HepG2 (cell line): ENCODE results near the gene COA3. TPM values are rescaled to one million over a fixed set of nuclear protein-coding genes. Genes with fewer than 3 reads are reported as not detected.
A peak's percentile ranks its signal among the peaks of the same experiment; 100 is the strongest.

Source experiments
- ARNT ChIP-seq: fragments of 450-650 bp; IDR thresholded peaks from 2 replicates; pipeline ENCODE4 v1.6.1; 2017
- BHLHE40 ChIP-seq: IDR thresholded peaks from 2 replicates; pipeline ENCODE4 v1.6.1; 2011; ENCODE audit warnings: low read length, improper control_type of control experiment
- FLYWCH1 ChIP-seq: sonication (generic); formaldehyde crosslinking; IDR thresholded peaks from 2 replicates; pipeline ENCODE4 v1.8.1; 2023; ENCODE audit warnings: mild to moderate bottlenecking, missing genetic modification reagents
- HIVEP1 ChIP-seq: sonication (generic); formaldehyde crosslinking; IDR thresholded peaks from 2 replicates; pipeline ENCODE4 v1.4.0; 2020; ENCODE audit warnings: mild to moderate bottlenecking, missing genetic modification reagents
- KDM2A ChIP-seq: sonication (generic); formaldehyde crosslinking; IDR thresholded peaks from 2 replicates; pipeline ENCODE4 v1.4.0; 2020; ENCODE audit warnings: low read depth, missing genetic modification reagents, borderline replicate concordance
- MAFG ChIP-seq: sonication (generic); formaldehyde crosslinking; IDR thresholded peaks from 2 replicates; pipeline ENCODE4 v1.5.1; 2020; ENCODE audit warnings: mild to moderate bottlenecking, missing genetic modification reagents
- NFE2 ChIP-seq: sonication (generic); formaldehyde crosslinking; IDR thresholded peaks from 2 replicates; pipeline ENCODE4 v1.4.0; 2020; ENCODE audit warnings: missing genetic modification reagents
- NR2C2 ChIP-seq: sonication (generic); formaldehyde crosslinking; IDR thresholded peaks from 2 replicates; pipeline ENCODE4 v1.4.0; 2020; ENCODE audit warnings: missing genetic modification reagents, mild to moderate bottlenecking, moderate library complexity, borderline replicate concordance
- RELA ChIP-seq: sonication (generic); formaldehyde crosslinking; IDR thresholded peaks from 2 replicates; pipeline ENCODE4 v1.4.0; 2020; ENCODE audit warnings: missing genetic modification reagents
- SMC3 ChIP-seq: IDR thresholded peaks from 2 replicates; pipeline ENCODE4 v1.6.1; 2011; ENCODE audit warnings: low read length, improper control_type of control experiment
- SMYD3 ChIP-seq: sonication (generic); formaldehyde crosslinking; IDR thresholded peaks from 2 replicates; pipeline ENCODE4 v1.8.1; 2023; ENCODE audit warnings: mild to moderate bottlenecking, missing genetic modification reagents
- TAF1 ChIP-seq: sonication (generic); formaldehyde crosslinking; IDR thresholded peaks from 2 replicates; pipeline ENCODE4 v1.4.0; 2020; ENCODE audit warnings: missing genetic modification reagents
- TBL1XR1 ChIP-seq: fragments of 150-350 bp; IDR thresholded peaks from 2 replicates; pipeline ENCODE4 v1.6.1; 2014; ENCODE audit warnings: borderline replicate concordance, low read length; ENCODE audit not compliant: partially characterized antibody
- TBX2 ChIP-seq: sonication (generic); formaldehyde crosslinking; IDR thresholded peaks from 2 replicates; pipeline ENCODE4 v1.5.0; 2020; ENCODE audit warnings: missing genetic modification reagents, mild to moderate bottlenecking, borderline replicate concordance
- TFDP2 ChIP-seq: sonication (generic); formaldehyde crosslinking; IDR thresholded peaks from 2 replicates; pipeline ENCODE4 v1.4.0; 2020; ENCODE audit warnings: missing genetic modification reagents
- U2AF2 ChIP-seq: fragments of 200-400 bp; formaldehyde crosslinking; IDR thresholded peaks from 2 replicates; pipeline ENCODE4 v1.6.1; 2017; ENCODE audit warnings: low read depth, mild to moderate bottlenecking, low read length
- YEATS4 ChIP-seq: sonication (generic); formaldehyde crosslinking; IDR thresholded peaks from 2 replicates; pipeline ENCODE4 v1.4.0; 2020; ENCODE audit warnings: missing genetic modification reagents, borderline replicate concordance
- ZNF232 ChIP-seq: sonication (generic); formaldehyde crosslinking; IDR thresholded peaks from 2 replicates; pipeline ENCODE4 v1.4.0; 2020; ENCODE audit warnings: missing genetic modification reagents, borderline replicate concordance
- ZNF234 ChIP-seq: sonication (generic); formaldehyde crosslinking; conservative IDR thresholded peaks from 2 replicates; pipeline ENCODE4 v1.5.1; 2020; ENCODE audit warnings: mild to moderate bottlenecking, missing genetic modification reagents
- ZNF329 ChIP-seq: sonication (generic); formaldehyde crosslinking; IDR thresholded peaks from 2 replicates; pipeline ENCODE4 v1.9.0; 2021; ENCODE audit warnings: low read depth, mild to moderate bottlenecking, missing genetic modification reagents
- ZNF382 ChIP-seq: sonication (generic); formaldehyde crosslinking; IDR thresholded peaks from 2 replicates; pipeline ENCODE4 v1.5.0; 2020; ENCODE audit warnings: missing genetic modification reagents, mild to moderate bottlenecking, borderline replicate concordance
- ZNF431 ChIP-seq: sonication (generic); formaldehyde crosslinking; IDR thresholded peaks from 2 replicates; pipeline ENCODE4 v1.9.0; 2022; ENCODE audit warnings: missing genetic modification reagents, low read depth, mild to moderate bottlenecking, borderline replicate concordance
- ZNF513 ChIP-seq: sonication (generic); formaldehyde crosslinking; conservative IDR thresholded peaks from 2 replicates; pipeline ENCODE4 v1.5.0; 2020; ENCODE audit warnings: missing genetic modification reagents
- ZNF703 ChIP-seq: sonication (generic); formaldehyde crosslinking; IDR thresholded peaks from 2 replicates; pipeline ENCODE4 v1.5.1; 2020; ENCODE audit warnings: missing genetic modification reagents, mild to moderate bottlenecking, moderate library complexity, borderline replicate concordance
- ZNF780A ChIP-seq: sonication (generic); formaldehyde crosslinking; IDR thresholded peaks from 2 replicates; pipeline ENCODE4 v1.8.0; 2022; ENCODE audit warnings: mild to moderate bottlenecking, missing genetic modification reagents, moderate library complexity
- ZNF839 ChIP-seq: sonication (generic); formaldehyde crosslinking; IDR thresholded peaks from 2 replicates; pipeline ENCODE4 v1.4.0; 2020; ENCODE audit warnings: missing genetic modification reagents, mild to moderate bottlenecking, borderline replicate concordance
- ZNF891 ChIP-seq: sonication (generic); formaldehyde crosslinking; IDR thresholded peaks from 2 replicates; pipeline ENCODE4 v1.5.0; 2020; ENCODE audit warnings: mild to moderate bottlenecking, missing genetic modification reagents
- ZUFSP ChIP-seq: sonication (generic); formaldehyde crosslinking; IDR thresholded peaks from 2 replicates; pipeline ENCODE4 v1.9.0; 2021; ENCODE audit warnings: missing genetic modification reagents, mild to moderate bottlenecking, borderline replicate concordance
- polyA plus RNA-seq, 8 experiments: library from polyadenylated mRNA; depleted of rRNA in 3 of 8; stranded (reverse) in 7 of 8; unstranded in 1 of 8; fragments of >200 nt; fragmentation: Illumina TruSeq in 4 of 8; extraction: Trizol in 4 of 8; gene quantifications; 2 replicates each; pipeline versions ENCODE4 v1.2.1 to v1.2.3, GENCODE V29; 2011 to 2016; ENCODE audit warnings: low read depth in 4 of 8, missing spikeins in 1 of 8, mixed read lengths in 1 of 8; ENCODE audit not compliant: insufficient read depth in 1 of 8
- total RNA-seq, 5 experiments: library from RNA; depleted of rRNA; stranded (reverse); fragments of >200 nt; fragmentation: Illumina TruSeq; extraction: Trizol; gene quantifications; 2 replicates each; pipeline ENCODE4 v1.2.3, GENCODE V29; 2016; ENCODE audit warnings: low read depth in 1 of 5

The COA3 gene
- total and polyA plus RNA-seq, 2 of the 13 experiments (the other 11 are each of a cell fraction or from before 2014, with no cell fraction given) = 133 to 202 TPM

GRCh38 chr17:42803074-42803883 is 4.8 kb upstream of the COA3 start (continued):
- TF ChIP-seq TBX2 (CRISPR knock-in tag) (peak; percentile 72; the same call in 1 of the 2 replicates), FLYWCH1 (no peak), ZNF234 (no peak), ZNF232 (peak; percentile 60; the same call in 1 of the 2 replicates), ZNF839 (no peak), SMC3 (no peak), NR2C2 (CRISPR knock-in tag) (0 out of 2 replicates have a peak, but pooled peaks have one; percentile 19), NFE2 (CRISPR knock-in tag) (no peak), KDM2A (CRISPR knock-in tag) (no peak), ZNF891 (CRISPR knock-in tag) (no peak), ZNF329 (CRISPR knock-in tag) (no peak), MAFG (CRISPR knock-in tag) (no peak), TBL1XR1 (no peak), ZNF431 (no peak), ZNF382 (CRISPR knock-in tag) (no peak), SMYD3 (CRISPR knock-in tag) (no peak), U2AF2 (no peak), YEATS4 (CRISPR knock-in tag) (no peak; the same call in 1 of the 2 replicates), ZUFSP (CRISPR knock-in tag) (no peak), ARNT (no peak), ZNF780A (CRISPR knock-in tag) (no peak), HIVEP1 (CRISPR knock-in tag) (no peak), TFDP2 (CRISPR knock-in tag) (no peak), ZNF513 (CRISPR knock-in tag) (no peak), BHLHE40 (no peak), RELA (no peak), TAF1 (CRISPR knock-in tag) (no peak), ZNF703 (CRISPR knock-in tag) (no peak)
